PC-3 (cell line): ENCODE results near the gene LCE6A. TPM values are rescaled to one million over a fixed set of nuclear protein-coding genes. Genes with fewer than 3 reads are reported as not detected.

Source experiments
- ATAC-seq: fragments of 200-7000 bp; cut with Tn5 transposase; 2 replicates; pipeline ENCODE4 v1.9.1; 2020; ENCODE audit warnings: mild to moderate bottlenecking, moderate library complexity
- Bru-seq: library from RNA; stranded (reverse); fragments of 400-500 nt; gene quantifications from one replicate; lab custom pipeline; 2021; lab: Mats Ljungman, UMichigan
- BruChase-seq, 2 experiments: library from RNA; stranded (reverse); fragments of 400-500 nt; gene quantifications; one replicate each; lab custom pipeline; 2021; lab: Mats Ljungman, UMichigan
- BruUV-seq: library from RNA; stranded (reverse); fragments of 400-500 nt; replicated peaks from 2 replicates; lab custom pipeline; 2021; lab: Mats Ljungman, UMichigan
- CTCF ChIA-PET: fragments of 300-600 bp; sonication (Branson Sonifier 250); formaldehyde crosslinking; loops from one replicate; lab custom pipeline; 2022; ENCODE audit warnings: antibody characterized with exemption; lab: Charles Lee
- POLR2A ChIA-PET: fragments of 300-600 bp; sonication (Branson Sonifier 250); formaldehyde crosslinking; loops from one replicate; lab custom pipeline; 2022; ENCODE audit warnings: antibody characterized with exemption; ENCODE audit not compliant: unreplicated experiment; lab: Charles Lee
- DNase-seq: peaks from one replicate; pipeline ENCODE4 v3.0.0-alpha.2; 2015
- H2AFZ ChIP-seq: fragments of 300-600 bp; sonication (generic); 2 replicates; pipeline ENCODE4 v1.6.0; 2016; ENCODE audit warnings: antibody characterized with exemption, low read length
- H3F3A ChIP-seq: fragments of 300-600 bp; sonication (generic); one replicate; pipeline ENCODE4 v1.6.0; 2017; ENCODE audit warnings: antibody characterized with exemption, low read length, control low read depth, mild to moderate bottlenecking; ENCODE audit not compliant: unreplicated experiment
- H3K27ac ChIP-seq: fragments of 300-600 bp; sonication (generic); 2 replicates; pipeline ENCODE4 v1.5.1; 2016; ENCODE audit warnings: mild to moderate bottlenecking, low read length
- H3K27me3 ChIP-seq: fragments of 300-600 bp; sonication (generic); 2 replicates; pipeline ENCODE4 v1.6.1; 2016; ENCODE audit warnings: low read length, mixed read lengths
- H3K36me3 ChIP-seq: fragments of 300-600 bp; sonication (generic); 2 replicates; pipeline ENCODE4 v1.6.1; 2016; ENCODE audit warnings: low read depth, mixed run types, low read length, mixed read lengths
- H3K4me1 ChIP-seq: fragments of 300-600 bp; sonication (generic); 2 replicates; pipeline ENCODE4 v1.5.1; 2016; ENCODE audit warnings: low read length; ENCODE audit not compliant: insufficient read depth
- H3K4me2 ChIP-seq: fragments of 300-600 bp; sonication (generic); 2 replicates; pipeline ENCODE4 v1.6.0; 2016; ENCODE audit warnings: low read length
- H3K4me3 ChIP-seq: fragments of 300-600 bp; sonication (generic); 2 replicates; pipeline ENCODE4 v1.5.1; 2016; ENCODE audit warnings: mild to moderate bottlenecking, low read length, mixed read lengths
- H3K79me2 ChIP-seq: fragments of 300-600 bp; sonication (generic); 2 replicates; pipeline ENCODE4 v1.6.1; 2017; ENCODE audit warnings: low read length, mixed read lengths
- H3K9ac ChIP-seq: fragments of 300-600 bp; sonication (generic); 2 replicates; pipeline ENCODE4 v1.6.0; 2016; ENCODE audit warnings: mild to moderate bottlenecking, low read length
- H3K9me2 ChIP-seq: fragments of 300-600 bp; sonication (generic); replicated peaks from 2 replicates; pipeline ENCODE4 v1.6.1; 2016; ENCODE audit warnings: mixed run types, low read length, mixed read lengths
- H3K9me3 ChIP-seq: fragments of 300-600 bp; sonication (generic); 2 replicates; pipeline ENCODE4 v1.6.1; 2016; ENCODE audit warnings: low read length, mixed read lengths
- H4K20me1 ChIP-seq: fragments of 300-600 bp; sonication (generic); 2 replicates; pipeline ENCODE4 v1.6.1; 2016; ENCODE audit warnings: low read length, mixed read lengths
- EZH2 ChIP-seq: fragments of 300-600 bp; sonication (generic); IDR thresholded peaks from one replicate; pipeline ENCODE4 v1.6.1; 2017; ENCODE audit warnings: antibody characterized with exemption, mild to moderate bottlenecking, low read length; ENCODE audit not compliant: unreplicated experiment
- EZH2phosphoT487 ChIP-seq: fragments of 300-600 bp; sonication (generic); IDR thresholded peaks from 2 replicates; pipeline ENCODE4 v1.6.1; 2018; ENCODE audit warnings: mild to moderate bottlenecking, antibody characterized with exemption, low read length, borderline replicate concordance
- intact Hi-C: fragments of 100-400 bp; cut with micrococcal nuclease; formaldehyde crosslinking; loops from 2 replicates; pipeline ENCODE4 v1.9.0; 2023
- long read RNA-seq: library from polyadenylated mRNA; unstranded; transcript quantifications from one replicate; pipeline ENCODE4 v2.0.0, GENCODE V29; 2021; ENCODE audit not compliant: unreplicated experiment
- total RNA-seq: library from RNA; depleted of rRNA; stranded (reverse); fragments of >200 nt; gene quantifications from 2 replicates; pipeline ENCODE4 v1.2.3, GENCODE V29; 2014; rRNA removed
- TF ChIP-seq, protein P1 (sequence below): fragments of 300-600 bp; sonication (generic); conservative IDR thresholded peaks from 2 replicates; pipeline ENCODE4 v1.5.1; 2017; ENCODE audit warnings: antibody characterized with exemption, low read depth, mild to moderate bottlenecking, low read length

Gene LCE6A, protein sequence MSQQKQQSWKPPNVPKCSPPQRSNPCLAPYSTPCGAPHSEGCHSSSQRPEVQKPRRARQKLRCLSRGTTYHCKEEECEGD
- not detected in 2 replicates for total RNA-seq
- Bru-seq, nascent RNA = not detected
- BruChase-seq, experiment 1, labeled RNA remaining after a 6-hour chase = not detected
- BruChase-seq, experiment 2, labeled RNA remaining after a 2-hour chase = not detected
- long read RNA-seq = 0 reads

- H3K9me2 ChIP-seq = no peaks in the 10 kb centered on the region
- POLR2A ChIA-PET = no interaction called here
- H3F3A ChIP-seq = no peaks in the 10 kb centered on the region
- ATAC-seq (no peak), DNase-seq (no peak)
- no peaks in the 10 kb centered on the region for H4K20me1 ChIP-seq
- H3K9me3 ChIP-seq = no peaks in the 10 kb centered on the region
- CTCF ChIA-PET = no interaction called here
- H3K79me2 ChIP-seq = no peaks in the 10 kb centered on the region
- no peak within 1 kb of the TSS for H3K27ac ChIP-seq
- intact Hi-C loops = no loop called here
- no TSS peak for BruUV-seq
- no peaks in the 10 kb centered on the region for H3K4me1 ChIP-seq
- TF ChIP-seq EZH2 = no peak
- TF ChIP-seq, protein P1, sequence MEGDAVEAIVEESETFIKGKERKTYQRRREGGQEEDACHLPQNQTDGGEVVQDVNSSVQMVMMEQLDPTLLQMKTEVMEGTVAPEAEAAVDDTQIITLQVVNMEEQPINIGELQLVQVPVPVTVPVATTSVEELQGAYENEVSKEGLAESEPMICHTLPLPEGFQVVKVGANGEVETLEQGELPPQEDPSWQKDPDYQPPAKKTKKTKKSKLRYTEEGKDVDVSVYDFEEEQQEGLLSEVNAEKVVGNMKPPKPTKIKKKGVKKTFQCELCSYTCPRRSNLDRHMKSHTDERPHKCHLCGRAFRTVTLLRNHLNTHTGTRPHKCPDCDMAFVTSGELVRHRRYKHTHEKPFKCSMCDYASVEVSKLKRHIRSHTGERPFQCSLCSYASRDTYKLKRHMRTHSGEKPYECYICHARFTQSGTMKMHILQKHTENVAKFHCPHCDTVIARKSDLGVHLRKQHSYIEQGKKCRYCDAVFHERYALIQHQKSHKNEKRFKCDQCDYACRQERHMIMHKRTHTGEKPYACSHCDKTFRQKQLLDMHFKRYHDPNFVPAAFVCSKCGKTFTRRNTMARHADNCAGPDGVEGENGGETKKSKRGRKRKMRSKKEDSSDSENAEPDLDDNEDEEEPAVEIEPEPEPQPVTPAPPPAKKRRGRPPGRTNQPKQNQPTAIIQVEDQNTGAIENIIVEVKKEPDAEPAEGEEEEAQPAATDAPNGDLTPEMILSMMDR = no peak
- TF ChIP-seq EZH2phosphoT487 = no peak
- H3K27me3 ChIP-seq = peaks cover 15% of the 10 kb centered on the region
- no peak within 1 kb of the TSS for H3K9ac ChIP-seq
- no peak within 1 kb of the TSS for H3K4me2 ChIP-seq
- no peaks in the 10 kb centered on the region for H3K36me3 ChIP-seq
- H2AFZ ChIP-seq = no peak within 1 kb of the TSS
- no peak within 1 kb of the TSS for H3K4me3 ChIP-seq
Observed at GRCh38 chr1:152842556-152842955, at the start of gene LCE6A. Gene LCE6A (plus strand): TSS chr1:152842856. CDS start chr1:152843521, 665 bp downstream.

DNA sequence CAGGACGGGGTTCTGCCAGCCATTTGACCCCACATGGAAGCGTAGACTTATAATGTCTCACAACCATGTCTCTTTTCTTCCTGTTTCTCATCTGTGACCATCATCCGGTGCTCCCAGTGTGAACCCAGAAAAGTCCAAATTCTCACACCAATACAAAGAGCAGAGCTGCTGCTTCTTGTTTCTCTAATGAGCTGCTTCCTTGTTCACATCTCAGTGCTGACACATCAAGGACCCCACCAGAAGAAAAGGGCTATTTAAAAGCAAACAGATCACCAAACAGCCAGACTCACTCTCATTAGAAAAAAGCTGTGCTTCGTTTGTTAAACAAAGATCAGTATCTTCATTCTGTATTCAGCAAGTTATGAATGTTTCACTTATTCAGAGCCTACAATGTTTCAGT, 47.0 kb upstream of the LCE6A start:
- no peaks in the 10 kb centered on the region for H3F3A ChIP-seq
- H3K4me1 ChIP-seq = no peaks in the 10 kb centered on the region
- ATAC-seq = no peak
- H3K4me3 ChIP-seq = no peak overlapping the region
- TF ChIP-seq EZH2 (no peak), EZH2phosphoT487 (no peak)
- TF ChIP-seq, protein P1 = no peak
- no TSS peak for BruUV-seq
- H3K27ac ChIP-seq = no peak overlapping the region
- H3K9me3 ChIP-seq = no peaks in the 10 kb centered on the region
- H3K79me2 ChIP-seq = no peaks in the 10 kb centered on the region
- no peaks in the 10 kb centered on the region for H3K36me3 ChIP-seq
- DNase-seq = no peak
- intact Hi-C loops = no loop called here
- H3K9ac ChIP-seq = no peak overlapping the region
- H2AFZ ChIP-seq = no peak overlapping the region
- no peaks in the 10 kb centered on the region for H3K9me2 ChIP-seq
- POLR2A ChIA-PET = no interaction called here
- no peak overlapping the region for H3K4me2 ChIP-seq
- H3K27me3 ChIP-seq = peaks cover 5% of the 10 kb centered on the region; the same call in 1 of the 2 replicates
- H4K20me1 ChIP-seq = no peaks in the 10 kb centered on the region
- CTCF ChIA-PET = no interaction called here

DNA sequence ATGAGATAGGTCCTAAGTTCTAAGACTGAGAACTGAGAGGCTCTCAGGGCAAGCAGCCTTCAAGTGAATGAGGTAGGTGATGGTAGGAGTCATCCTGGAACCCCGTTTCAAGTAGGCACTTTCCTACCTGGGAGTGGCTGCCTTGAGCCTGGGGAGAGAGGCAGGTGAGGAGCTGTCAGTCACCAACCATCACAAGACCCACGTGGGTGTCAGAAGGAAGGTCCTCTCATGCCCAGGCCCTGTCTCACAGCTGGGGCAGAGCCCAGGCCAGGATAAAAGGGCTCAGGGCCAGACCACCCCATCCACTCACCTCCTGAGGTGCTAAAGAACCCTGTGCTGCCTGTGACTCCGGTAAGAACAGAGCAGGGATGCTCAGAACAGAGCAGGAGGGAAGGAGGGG, 46.2 kb upstream of the LCE6A start, which contains the start of gene LCE1D:
LCE1D (plus strand) TSS at position 301 of the 400 bp plus-strand sequence. CDS start 1,074 bp downstream, outside the sequence.
- Histone ChIP-seq H3K9ac (no peak within 1 kb of the TSS), H3F3A (no peaks in the 10 kb centered on the region), H3K36me3 (no peaks in the 10 kb centered on the region), H3K4me2 (no peak within 1 kb of the TSS), H3K9me3 (no peaks in the 10 kb centered on the region), H3K79me2 (no peaks in the 10 kb centered on the region), H2AFZ (no peak within 1 kb of the TSS), H3K27ac (no peak within 1 kb of the TSS), H3K27me3 (peaks cover 5% of the 10 kb centered on the region; the same call in 1 of the 2 replicates), H3K4me3 (no peak within 1 kb of the TSS), H4K20me1 (no peaks in the 10 kb centered on the region), H3K9me2 (no peaks in the 10 kb centered on the region), H3K4me1 (no peaks in the 10 kb centered on the region)
- CTCF ChIA-PET = no interaction called here
- intact Hi-C loops = no loop called here
- ATAC-seq (no peak), DNase-seq (no peak)
- no TSS peak for BruUV-seq
- POLR2A ChIA-PET = no interaction called here
- TF ChIP-seq EZH2 (no peak), EZH2phosphoT487 (no peak)
- TF ChIP-seq, protein P1 = no peak
